Measurements from ENCODE around the gene DHX38.

DNA sequence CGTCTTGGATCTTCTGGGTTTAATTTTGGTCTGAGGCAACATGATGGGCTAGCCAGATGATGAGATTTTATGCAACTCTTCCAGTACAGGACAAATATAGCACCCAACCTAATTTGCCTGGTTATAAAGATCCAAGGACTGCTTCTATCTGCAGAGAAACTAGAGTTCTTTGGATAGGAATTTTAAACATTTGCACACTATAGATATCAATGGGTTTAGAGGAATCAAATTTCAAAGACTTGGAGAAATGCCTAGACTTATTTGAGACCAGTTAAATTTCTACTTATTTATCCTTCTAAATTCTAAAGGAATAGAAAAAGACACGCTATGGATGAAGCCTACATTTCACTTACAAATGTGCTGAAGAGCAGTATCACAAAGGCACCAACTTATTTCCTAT lies 65.7 kb downstream of the DHX38 start:
- TF ChIP-seq, protein P1, sequence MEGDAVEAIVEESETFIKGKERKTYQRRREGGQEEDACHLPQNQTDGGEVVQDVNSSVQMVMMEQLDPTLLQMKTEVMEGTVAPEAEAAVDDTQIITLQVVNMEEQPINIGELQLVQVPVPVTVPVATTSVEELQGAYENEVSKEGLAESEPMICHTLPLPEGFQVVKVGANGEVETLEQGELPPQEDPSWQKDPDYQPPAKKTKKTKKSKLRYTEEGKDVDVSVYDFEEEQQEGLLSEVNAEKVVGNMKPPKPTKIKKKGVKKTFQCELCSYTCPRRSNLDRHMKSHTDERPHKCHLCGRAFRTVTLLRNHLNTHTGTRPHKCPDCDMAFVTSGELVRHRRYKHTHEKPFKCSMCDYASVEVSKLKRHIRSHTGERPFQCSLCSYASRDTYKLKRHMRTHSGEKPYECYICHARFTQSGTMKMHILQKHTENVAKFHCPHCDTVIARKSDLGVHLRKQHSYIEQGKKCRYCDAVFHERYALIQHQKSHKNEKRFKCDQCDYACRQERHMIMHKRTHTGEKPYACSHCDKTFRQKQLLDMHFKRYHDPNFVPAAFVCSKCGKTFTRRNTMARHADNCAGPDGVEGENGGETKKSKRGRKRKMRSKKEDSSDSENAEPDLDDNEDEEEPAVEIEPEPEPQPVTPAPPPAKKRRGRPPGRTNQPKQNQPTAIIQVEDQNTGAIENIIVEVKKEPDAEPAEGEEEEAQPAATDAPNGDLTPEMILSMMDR (IDR thresholded peaks at IDR 0.05 in 4 of 5, conservative IDR thresholded peaks at IDR 0.05 in 1 of 5), result no peak
- no peak for TF ChIP-seq POLR2A (IDR thresholded peaks at IDR 0.05)
